ENCODE measurements around the gene MYO3B.
A peak's percentile ranks its signal among the peaks of the same experiment; 100 is the strongest.

The MYO3B gene

GRCh38 chr2:170235860-170236679 is 58.1 kb downstream of the MYO3B start:
- ChIA-PET POLR2A (no interaction called here), CTCF (interaction anchor here (0.5 to 3.3 kb wide), 42 partner anchors 8 to 1832 kb away, joined by 3 to 18 read pairs (median 4); partner anchors contain the start of gene GAD1)
- Histone ChIP-seq H3K4me1 (ENCODE audit: control insufficient read depth, insufficient read depth, low read length) (no peaks in the 10 kb centered on the region), H3K27ac (ENCODE audit: extremely low read depth, low read depth, low read length) (no peak overlapping the region), H3K9me3 (ENCODE audit: control insufficient read depth, insufficient read depth, low read depth, low read length) (no peaks in the 10 kb centered on the region), H3K4me3 (ENCODE audit: low read depth, low read length) (no peak overlapping the region), H3K36me3 (ENCODE audit: control insufficient read depth in 2 of 2, insufficient read depth in 1 of 2, low read length in 2 of 2) (no peaks in the 10 kb centered on the region)
- TF ChIP-seq ZBTB49 (tag by site-specific recombination; IDR thresholded peaks at IDR 0.05; ENCODE audit: low read depth) (no peak), ZNF660 (tag by site-specific recombination; IDR thresholded peaks at IDR 0.05) (peak; percentile 97), CTCF (tag by site-specific recombination; IDR thresholded peaks at IDR 0.05) (peak; percentile 54; the same call in 1 of the 2 replicates), ZNF664 (tag by site-specific recombination; IDR thresholded peaks at IDR 0.05) (0 out of 2 replicates have a peak, but pooled peaks have one; percentile 6), ZNF654 (tag by site-specific recombination; IDR thresholded peaks at IDR 0.05; ENCODE audit: low read depth) (peak; percentile 89)

GRCh38 chr2:170236680-170237047 is 58.7 kb downstream of the MYO3B start:
- Histone ChIP-seq H3K36me3 (ENCODE audit: control insufficient read depth in 2 of 2, insufficient read depth in 1 of 2, low read length in 2 of 2) (no peaks in the 10 kb centered on the region), H3K9me3 (ENCODE audit: control insufficient read depth, insufficient read depth, low read depth, low read length) (no peaks in the 10 kb centered on the region), H3K4me3 (ENCODE audit: low read depth, low read length) (no peak overlapping the region), H3K27ac (ENCODE audit: extremely low read depth, low read depth, low read length) (no peak overlapping the region), H3K4me1 (ENCODE audit: control insufficient read depth, insufficient read depth, low read length) (no peaks in the 10 kb centered on the region)
- ChIA-PET CTCF (interaction anchor here (0.5 to 3.3 kb wide), 32 partner anchors 9 to 1124 kb away, joined by 3 to 18 read pairs (median 4); partner anchors contain the start of gene GAD1), POLR2A (interaction anchor here (0.7 kb wide), 2 partner anchors 80 to 133 kb away, joined by 3 read pairs; no protein-coding TSS in a partner anchor)
- TF ChIP-seq ZNF184 (tag by site-specific recombination; IDR thresholded peaks at IDR 0.05) (no peak), ZNF830 (tag by site-specific recombination; IDR thresholded peaks at IDR 0.05; ENCODE audit: low read depth) (no peak), KLF7 (tag by site-specific recombination; IDR thresholded peaks at IDR 0.05; ENCODE audit: borderline replicate concordance) (no peak), ZNF548 (tag by site-specific recombination; IDR thresholded peaks at IDR 0.05) (no peak), ZNF37A (tag by site-specific recombination; IDR thresholded peaks at IDR 0.05) (no peak), ZSCAN5A (tag by site-specific recombination; IDR thresholded peaks at IDR 0.05) (no peak), ZNF354C (tag by site-specific recombination; IDR thresholded peaks at IDR 0.05; ENCODE audit: borderline replicate concordance, low read depth) (no peak), ZNF510 (tag by site-specific recombination; IDR thresholded peaks at IDR 0.05; ENCODE audit: insufficient replicate concordance) (no peak), ZNF394 (tag by site-specific recombination; IDR thresholded peaks at IDR 0.05; ENCODE audit: borderline replicate concordance) (no peak), ZNF48 (tag by site-specific recombination; IDR thresholded peaks at IDR 0.05) (no peak), ZNF670 (tag by site-specific recombination; IDR thresholded peaks at IDR 0.05; ENCODE audit: low read depth) (no peak), TSHZ1 (tag by site-specific recombination; IDR thresholded peaks at IDR 0.05; ENCODE audit: borderline replicate concordance) (no peak), EGR2 (tag by site-specific recombination; IDR thresholded peaks at IDR 0.05; ENCODE audit: low read depth) (no peak), ZNF768 (tag by site-specific recombination; IDR thresholded peaks at IDR 0.05) (no peak), ZNF549 (tag by site-specific recombination; IDR thresholded peaks at IDR 0.05) (no peak), ZNF555 (tag by site-specific recombination; conservative IDR thresholded peaks at IDR 0.05) (no peak)

Data from HEK293 (cell line).